B cell (primary cell): ENCODE measurements around the gene CBLB. TPM values are rescaled to one million over a fixed set of nuclear protein-coding genes. Genes with fewer than 3 reads are reported as not detected.

ENCODE experiments used
- ATAC-seq: fragments of 200-7000 bp; cut with Tn5 transposase; one replicate; pipeline ENCODE4 v1.10.0; 2021; ENCODE audit warnings: low read depth, mild to moderate bottlenecking, moderate number of reproducible peaks, moderate library complexity
- CTCF ChIA-PET: fragments of 350-600 bp; sonication (Branson Sonifier 250); formaldehyde crosslinking; loops from one replicate; lab custom pipeline; 2021; ENCODE audit warnings: antibody characterized with exemption, inconsistent platforms; lab: Charles Lee
- POLR2A ChIA-PET: fragments of 350-600 bp; sonication (Branson Sonifier 250); formaldehyde crosslinking; loops from one replicate; lab custom pipeline; 2021; ENCODE audit warnings: antibody characterized with exemption; lab: Charles Lee
- DNase-seq: peaks from one replicate; pipeline ENCODE4 v3.0.0; 2013
- H2AFZ ChIP-seq: 2 replicates; pipeline ENCODE4 v1.6.1; 2012; ENCODE audit warnings: mild to moderate bottlenecking, low read depth, low read length; ENCODE audit not compliant: insufficient read depth, poor library complexity, severe bottlenecking
- H3K27ac ChIP-seq, 2 donors: 1 replicate in 1 of 2; 2 replicates in 1 of 2; pipeline ENCODE4 v1.5.1; 2012 to 2013; ENCODE audit warnings: low read length in 2 of 2, mild to moderate bottlenecking in 2 of 2, moderate library complexity in 1 of 2
- H3K27me3 ChIP-seq, 4 experiments: fragments of 200-600 bp in 1 of 4; sonication (generic) in 1 of 4; replicated peaks in 1 of 4; 1 replicate in 2 of 4; 2 replicates in 2 of 4; pipeline versions ENCODE4 v1.6.1 to v1.7.0; 2013 to 2016; ENCODE audit warnings: low read length in 3 of 4, mild to moderate bottlenecking in 2 of 4, mixed read lengths in 1 of 4, moderate library complexity in 1 of 4; ENCODE audit not compliant: insufficient read depth in 4 of 4, control insufficient read depth in 3 of 4; ENCODE audit errors: control extremely low read depth in 1 of 4
- H3K36me3 ChIP-seq, 2 experiments: replicated peaks in 1 of 2; 1 replicate in 1 of 2; 2 replicates in 1 of 2; pipeline versions ENCODE4 v1.6.1 to v1.7.1; 2013; ENCODE audit warnings: low read length in 1 of 2; ENCODE audit not compliant: insufficient read depth in 2 of 2, control insufficient read depth in 1 of 2; ENCODE audit errors: control extremely low read depth in 1 of 2, extremely low read depth in 1 of 2
- H3K4me1 ChIP-seq, 2 donors: fragments of 200-600 bp in 1 of 2; sonication (generic) in 1 of 2; 1 replicate in 1 of 2; 2 replicates in 1 of 2; pipeline versions ENCODE4 v1.5.1 to v1.6.1; 2013 to 2017; ENCODE audit warnings: low read length in 2 of 2; ENCODE audit not compliant: control insufficient read depth in 2 of 2, insufficient read depth in 2 of 2
- H3K4me2 ChIP-seq: replicated peaks from 2 replicates; pipeline ENCODE3; 2012; ENCODE audit warnings: mild to moderate bottlenecking, low read depth, low read length; ENCODE audit not compliant: poor library complexity, severe bottlenecking
- H3K4me3 ChIP-seq, 5 experiments: fragments of 200-600 bp in 1 of 5; sonication (generic) in 1 of 5; 1 replicate in 3 of 5; 2 replicates in 2 of 5; pipeline versions ENCODE4 v1.5.1 to v1.7.0; 2011 to 2016; ENCODE audit warnings: low read length in 4 of 5, mild to moderate bottlenecking in 4 of 5, low read depth in 2 of 5, control low read depth in 1 of 5, moderate library complexity in 1 of 5; ENCODE audit not compliant: insufficient read depth in 1 of 5; ENCODE audit errors: control extremely low read depth in 1 of 5, extremely low read depth in 1 of 5
- H3K79me2 ChIP-seq: fragments of 200-600 bp; sonication (generic); one replicate; pipeline ENCODE4 v1.6.0; 2016; ENCODE audit warnings: low read length; ENCODE audit not compliant: control insufficient read depth, insufficient read depth
- H3K9ac ChIP-seq: fragments of 200-600 bp; sonication (generic); 2 replicates; pipeline ENCODE4 v1.6.1; 2017; ENCODE audit warnings: mild to moderate bottlenecking, low read length, moderate library complexity
- H3K9me3 ChIP-seq, 3 donors: one replicate each; pipeline versions ENCODE4 v1.6.1 to v1.7.1; 2013; ENCODE audit warnings: low read length in 2 of 3; ENCODE audit not compliant: control insufficient read depth in 2 of 3, insufficient read depth in 1 of 3; ENCODE audit errors: control extremely low read depth in 1 of 3
- H4K20me1 ChIP-seq: 2 replicates; pipeline ENCODE4 v1.6.0; 2012; ENCODE audit warnings: mild to moderate bottlenecking, low read length; ENCODE audit not compliant: insufficient read depth, control insufficient read depth, poor library complexity, severe bottlenecking
- H3K27ac Mint-ChIP-seq: one replicate; pipeline ENCODE4 v1.8.0; 2021; ENCODE audit warnings: mixed read lengths
- H3K27me3 Mint-ChIP-seq: one replicate; pipeline ENCODE4 v1.8.0; 2021; ENCODE audit warnings: mixed read lengths
- H3K4me1 Mint-ChIP-seq: one replicate; pipeline ENCODE4 v1.8.0; 2021; ENCODE audit warnings: mixed read lengths
- H3K4me3 Mint-ChIP-seq: one replicate; pipeline ENCODE4 v1.8.0; 2021; ENCODE audit warnings: mixed read lengths
- H3K9me3 Mint-ChIP-seq: one replicate; pipeline ENCODE4 v1.8.0; 2022; ENCODE audit warnings: mixed read lengths; ENCODE audit not compliant: insufficient read depth
- CTCF ChIP-seq: fragments of 200-600 bp; IDR thresholded peaks from one replicate; pipeline ENCODE4 v1.8.0; 2022; ENCODE audit warnings: antibody characterized with exemption, mild to moderate bottlenecking
- EZH2 ChIP-seq: IDR thresholded peaks from 2 replicates; pipeline ENCODE4 v1.6.1; 2012; ENCODE audit warnings: borderline replicate concordance, low read depth, mild to moderate bottlenecking, moderate library complexity, low read length; ENCODE audit not compliant: insufficient read depth, poor library complexity, severe bottlenecking
- WGBS: methylation state at CpG from one replicate; pipeline ENCODE4 v1.1.5; 2013; ENCODE audit warnings: missing lambda C conversion rate; ENCODE audit not compliant: insufficient coverage; 5-methylcytosine and 5-hydroxymethylcytosine counted together
- intact Hi-C: fragments of 100-400 bp; cut with micrococcal nuclease; formaldehyde crosslinking; loops from one replicate; pipeline ENCODE4 v1.10.0; 2022
- polyA plus RNA-seq: library from polyadenylated mRNA; depleted of rRNA; stranded (reverse); fragments of >200 nt; gene quantifications from 2 replicates; pipeline ENCODE4 v1.2.3, GENCODE V29; 2012
- total RNA-seq, 2 donors: library from RNA; stranded (reverse); fragments of 120-200 nt in 1 of 2; gene quantifications; 1 replicate in 1 of 2; 2 replicates in 1 of 2; pipeline versions ENCODE4 v1.2.3 to v1.2.4, GENCODE V29; 2013 to 2022

Gene CBLB
- total and polyA plus RNA-seq, 2 donors (not counting 1 experiment from before 2014, with no cell fraction given): 19.0 to 135 TPM

GRCh38 chr3:105672996-105673395 is 195.8 kb downstream of the CBLB start:
- H4K20me1 ChIP-seq: no peaks in the 10 kb centered on the region
- Mint-ChIP-seq H3K27me3 (no peaks in the 10 kb centered on the region), H3K4me3 (no peak overlapping the region), H3K9me3 (no peaks in the 10 kb centered on the region), H3K27ac (no peak overlapping the region), H3K4me1 (no peaks in the 10 kb centered on the region)
- ATAC-seq (no peak), DNase-seq (no peak)
- no peak overlapping the region for H3K9ac ChIP-seq
- CTCF ChIA-PET: no interaction called here
- H3K4me2 ChIP-seq: no peak overlapping the region
- intact Hi-C loops: no loop called here
- H3K27ac ChIP-seq: no peak overlapping the region
- no peak overlapping the region for H2AFZ ChIP-seq
- H3K4me1 ChIP-seq: no peaks in the 10 kb centered on the region
- no peaks in the 10 kb centered on the region for H3K79me2 ChIP-seq
- TF ChIP-seq EZH2 (no peak), CTCF (no peak)
- POLR2A ChIA-PET: no interaction called here
- peaks cover 8 to 50% of the 10 kb centered on the region in 2 experiments for H3K36me3 ChIP-seq
- no peak overlapping the region for H3K4me3 ChIP-seq
- no peaks in the 10 kb centered on the region for H3K27me3 ChIP-seq
- WGBS: 100% methylated on average over 1 of the region's 5 CpGs
- no peaks in the 10 kb centered on the region for H3K9me3 ChIP-seq

DNA sequence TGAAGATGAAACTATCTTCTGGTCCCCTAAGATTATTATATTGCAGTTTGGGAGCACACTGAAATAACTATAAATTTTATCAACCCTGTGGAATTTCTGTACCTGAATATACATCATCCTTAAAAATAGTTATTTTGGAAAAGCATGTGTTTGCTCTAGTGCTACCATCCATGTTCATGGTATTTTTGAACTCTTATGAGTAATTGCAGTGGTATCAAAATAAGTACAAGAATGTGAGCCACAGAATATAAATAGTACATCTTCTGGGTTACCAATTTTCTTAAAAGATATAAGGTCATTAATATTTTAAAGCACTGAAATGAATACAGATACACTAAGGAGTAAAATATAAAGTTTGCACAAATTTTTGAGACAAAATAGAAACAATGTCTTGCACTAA is 206.5 kb downstream of the CBLB start:
- Mint-ChIP-seq H3K4me3 (no peak overlapping the region), H3K9me3 (no peaks in the 10 kb centered on the region), H3K4me1 (peaks cover 3% of the 10 kb centered on the region), H3K27me3 (no peaks in the 10 kb centered on the region), H3K27ac (no peak overlapping the region)
- Histone ChIP-seq H3K4me2 (no peak overlapping the region), H3K27ac (no peak overlapping the region), H3K4me1 (no peaks in the 10 kb centered on the region), H2AFZ (no peak overlapping the region), H3K79me2 (no peaks in the 10 kb centered on the region), H3K27me3 (no peaks in the 10 kb centered on the region), H3K9me3 (no peaks in the 10 kb centered on the region), H3K9ac (no peak overlapping the region), H4K20me1 (no peaks in the 10 kb centered on the region), H3K36me3 (peaks cover 15 to 42% of the 10 kb centered on the region in 2 experiments), H3K4me3 (no peak overlapping the region)
- ATAC-seq (no peak), DNase-seq (no peak)
- ChIA-PET POLR2A (no interaction called here), CTCF (no interaction called here)
- TF ChIP-seq CTCF (no peak), EZH2 (no peak)
- intact Hi-C loops: no loop called here
